GM23248 (cell line): ENCODE measurements around the gene PAOX. TPM values are rescaled to one million over a fixed set of nuclear protein-coding genes. Genes with fewer than 3 reads are reported as not detected.

Experiments
- DNase-seq: peaks from one replicate; pipeline ENCODE4 v3.0.0-alpha.2; 2015
- H2AFZ ChIP-seq: fragments of 200-600 bp; sonication (generic); 2 replicates; pipeline ENCODE4 v1.6.1; 2016; ENCODE audit warnings: antibody characterized with exemption
- H3F3A ChIP-seq: fragments of 200-600 bp; sonication (generic); 2 replicates; pipeline ENCODE4 v1.6.1; 2016; ENCODE audit warnings: mild to moderate bottlenecking, antibody characterized with exemption, mixed run types; ENCODE audit not compliant: insufficient read depth
- H3K27ac ChIP-seq: fragments of 200-600 bp; sonication (generic); 2 replicates; pipeline ENCODE4 v1.5.1; 2016; ENCODE audit warnings: mild to moderate bottlenecking
- H3K27me3 ChIP-seq: fragments of 200-600 bp; sonication (generic); replicated peaks from 2 replicates; pipeline ENCODE4 v1.6.1; 2016; ENCODE audit warnings: mild to moderate bottlenecking; ENCODE audit not compliant: insufficient read depth
- H3K36me3 ChIP-seq: fragments of 200-600 bp; sonication (generic); 2 replicates; pipeline ENCODE4 v1.6.1; 2016; ENCODE audit warnings: low read depth, mild to moderate bottlenecking
- H3K4me1 ChIP-seq: fragments of 200-600 bp; sonication (generic); 2 replicates; pipeline ENCODE4 v1.6.1; 2016; ENCODE audit warnings: mild to moderate bottlenecking; ENCODE audit not compliant: insufficient read depth
- H3K4me2 ChIP-seq: fragments of 200-600 bp; sonication (generic); one replicate; pipeline ENCODE4 v1.6.1; 2016; ENCODE audit warnings: mild to moderate bottlenecking; ENCODE audit not compliant: unreplicated experiment
- H3K4me3 ChIP-seq: fragments of 200-600 bp; sonication (generic); 2 replicates; pipeline ENCODE4 v1.5.1; 2016; ENCODE audit warnings: mild to moderate bottlenecking
- H3K79me2 ChIP-seq: fragments of 200-600 bp; sonication (generic); 2 replicates; pipeline ENCODE4 v1.6.1; 2016; ENCODE audit warnings: mild to moderate bottlenecking; ENCODE audit not compliant: insufficient read depth
- H3K9ac ChIP-seq: fragments of 200-600 bp; sonication (generic); 2 replicates; pipeline ENCODE4 v1.6.1; 2016; ENCODE audit warnings: mild to moderate bottlenecking
- H3K9me2 ChIP-seq: fragments of 200-600 bp; sonication (generic); 2 replicates; pipeline ENCODE4 v1.6.1; 2016; ENCODE audit warnings: mixed run types, mild to moderate bottlenecking, moderate library complexity; ENCODE audit not compliant: insufficient read depth
- H3K9me3 ChIP-seq: fragments of 200-600 bp; sonication (generic); one replicate; pipeline ENCODE4 v1.6.1; 2017; ENCODE audit warnings: low read depth
- H4K20me1 ChIP-seq: fragments of 200-600 bp; sonication (generic); 2 replicates; pipeline ENCODE4 v1.6.0; 2016; ENCODE audit not compliant: insufficient read depth
- EZH2 ChIP-seq: fragments of 200-600 bp; sonication (generic); IDR thresholded peaks from 2 replicates; pipeline ENCODE4 v1.6.1; 2018; ENCODE audit warnings: antibody characterized with exemption, mild to moderate bottlenecking; ENCODE audit not compliant: insufficient read depth, poor library complexity, severe bottlenecking
- EZH2phosphoT487 ChIP-seq: fragments of 200-600 bp; sonication (generic); IDR thresholded peaks from 2 replicates; pipeline ENCODE4 v1.6.1; 2018; ENCODE audit warnings: antibody characterized with exemption, moderate library complexity, mild to moderate bottlenecking, low read depth; ENCODE audit not compliant: insufficient read depth
- WGBS, 2 experiments: methylation state at CpG; one replicate each; pipeline ENCODE4 v1.1.6; 2015 to 2017; ENCODE audit warnings: low lambda C conversion rate in 2 of 2, low coverage in 1 of 2; ENCODE audit errors: missing lambda C conversion rate in 2 of 2; 5-methylcytosine and 5-hydroxymethylcytosine counted together
- in situ Hi-C: fragments of 300-500 bp; cut with MboI; formaldehyde crosslinking; loops from 2 replicates; pipeline ENCODE4 v1.15.0; 2020
- polyA plus RNA-seq: library from polyadenylated mRNA; unstranded; fragments of >200 nt; fragmentation: Nextera tagmentation; extraction: Ambion mirVana; gene quantifications from 2 replicates; pipeline ENCODE4 v1.2.1, GENCODE V29; 2016
- total RNA-seq: library from RNA; depleted of rRNA; stranded (reverse); fragments of >200 nt; shearing (Covaris generic); gene quantifications from 2 replicates; pipeline ENCODE4 v1.2.3, GENCODE V29; 2014

The PAOX gene
- total and polyA plus RNA-seq, 2 experiments from 2014 or later = 4.1 to 4.5 TPM

GRCh38 chr10:133415752-133416151, 36.7 kb downstream of the PAOX start:
- Histone ChIP-seq H3K36me3 (peaks cover 29% of the 10 kb centered on the region), H3K9ac (no peak overlapping the region), H3K4me2 (no peak overlapping the region), H3K4me1 (no peaks in the 10 kb centered on the region), H2AFZ (no peak overlapping the region), H3K4me3 (no peak overlapping the region), H3K9me3 (peaks cover 5% of the 10 kb centered on the region), H3K27me3 (no peaks in the 10 kb centered on the region), H3K79me2 (peaks cover 37% of the 10 kb centered on the region), H3F3A (no peaks in the 10 kb centered on the region), H3K27ac (no peak overlapping the region), H3K9me2 (no peaks in the 10 kb centered on the region), H4K20me1 (0 out of 2 replicates have a peak, but pooled peaks cover 3% of the 10 kb centered on the region)
- in situ Hi-C loops = no loop called here
- TF ChIP-seq EZH2phosphoT487 (no peak), EZH2 (no peak)
- no peak for DNase-seq
- 93 to 98% methylated on average over 22 to 25 of the region's 25 CpGs for WGBS, 2 experiments

- Histone ChIP-seq H3K4me2 (no peak overlapping the region), H3K9me2 (no peaks in the 10 kb centered on the region), H3K9me3 (no peaks in the 10 kb centered on the region), H3K27ac (no peak overlapping the region), H3K79me2 (peaks cover 10% of the 10 kb centered on the region), H2AFZ (no peak overlapping the region), H4K20me1 (no peaks in the 10 kb centered on the region), H3K36me3 (peaks cover 3% of the 10 kb centered on the region; the same call in 1 of the 2 replicates), H3K4me1 (no peaks in the 10 kb centered on the region), H3K27me3 (no peaks in the 10 kb centered on the region), H3K4me3 (no peak overlapping the region), H3K9ac (no peak overlapping the region), H3F3A (no peaks in the 10 kb centered on the region)
- in situ Hi-C loops = no loop called here
- no peak for DNase-seq
- no peak for TF ChIP-seq EZH2
- no peak for TF ChIP-seq EZH2phosphoT487
- WGBS, 2 experiments = 86 to 90% methylated on average over 14 of the region's 14 CpGs
These were observed 39.4 kb downstream of the PAOX start for GRCh38 chr10:133418289-133418993.

- TF ChIP-seq EZH2 (no peak), EZH2phosphoT487 (no peak)
- Histone ChIP-seq H3K9ac (no peak overlapping the region), H3K4me1 (no peaks in the 10 kb centered on the region), H3K4me2 (no peak overlapping the region), H4K20me1 (no peaks in the 10 kb centered on the region), H3K79me2 (0 out of 2 replicates have a peak, but pooled peaks cover 8% of the 10 kb centered on the region), H3K36me3 (peaks cover 3% of the 10 kb centered on the region; the same call in 1 of the 2 replicates), H3F3A (no peaks in the 10 kb centered on the region), H3K27ac (no peak overlapping the region), H3K4me3 (no peak overlapping the region), H3K9me2 (no peaks in the 10 kb centered on the region), H2AFZ (no peak overlapping the region), H3K9me3 (no peaks in the 10 kb centered on the region), H3K27me3 (no peaks in the 10 kb centered on the region)
- DNase-seq = no peak
- in situ Hi-C loops = no loop called here
- WGBS, 2 experiments = 94 to 95% methylated on average over 29 to 34 of the region's 34 CpGs
These were observed 40.3 kb downstream of the PAOX start for GRCh38 chr10:133419211-133419950.

- H3K9ac ChIP-seq = no peak overlapping the region
- TF ChIP-seq EZH2phosphoT487 (no peak), EZH2 (no peak)
- no peaks in the 10 kb centered on the region for H4K20me1 ChIP-seq
- no peaks in the 10 kb centered on the region for H3K9me3 ChIP-seq
- WGBS, 2 experiments = 96% methylated on average over 17 of the region's 17 CpGs
- no peak overlapping the region for H3K4me2 ChIP-seq
- no peak overlapping the region for H3K27ac ChIP-seq
- peaks cover 3% of the 10 kb centered on the region; the same call in 1 of the 2 replicates for H3K36me3 ChIP-seq
- no peak for DNase-seq
- 0 out of 2 replicates have a peak, but pooled peaks cover 8% of the 10 kb centered on the region for H3K79me2 ChIP-seq
- H3K4me3 ChIP-seq = no peak overlapping the region
- no peaks in the 10 kb centered on the region for H3F3A ChIP-seq
- H3K27me3 ChIP-seq = no peaks in the 10 kb centered on the region
- in situ Hi-C loops = no loop called here
- no peaks in the 10 kb centered on the region for H3K9me2 ChIP-seq
- no peaks in the 10 kb centered on the region for H3K4me1 ChIP-seq
- no peak overlapping the region for H2AFZ ChIP-seq
These were observed 41.0 kb downstream of the PAOX start for GRCh38 chr10:133420028-133420427.
